ENCODE results near the gene RALGPS1.

RALGPS1 gene

DNA sequence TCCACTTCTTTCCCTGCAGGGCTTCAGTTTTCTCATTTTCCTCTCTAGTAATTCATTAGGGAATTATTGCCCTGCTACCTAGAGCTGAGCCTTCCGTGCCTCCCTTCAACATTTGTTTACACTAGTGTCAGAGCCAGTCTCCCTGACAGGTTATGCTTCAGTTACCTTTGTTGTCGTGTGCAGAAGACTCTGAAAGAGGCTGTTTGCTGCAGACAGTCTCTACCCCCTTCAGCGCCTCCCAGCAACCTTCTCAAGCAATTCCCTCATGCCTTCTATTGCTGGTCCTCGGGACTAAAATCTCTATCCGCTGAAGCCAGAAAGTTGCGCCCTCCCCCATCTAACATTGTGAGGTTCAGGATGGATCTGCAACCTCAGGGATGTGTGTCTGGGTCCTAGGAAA is 12.8 kb downstream of the RALGPS1 start:
- TF ChIP-seq, protein P1, sequence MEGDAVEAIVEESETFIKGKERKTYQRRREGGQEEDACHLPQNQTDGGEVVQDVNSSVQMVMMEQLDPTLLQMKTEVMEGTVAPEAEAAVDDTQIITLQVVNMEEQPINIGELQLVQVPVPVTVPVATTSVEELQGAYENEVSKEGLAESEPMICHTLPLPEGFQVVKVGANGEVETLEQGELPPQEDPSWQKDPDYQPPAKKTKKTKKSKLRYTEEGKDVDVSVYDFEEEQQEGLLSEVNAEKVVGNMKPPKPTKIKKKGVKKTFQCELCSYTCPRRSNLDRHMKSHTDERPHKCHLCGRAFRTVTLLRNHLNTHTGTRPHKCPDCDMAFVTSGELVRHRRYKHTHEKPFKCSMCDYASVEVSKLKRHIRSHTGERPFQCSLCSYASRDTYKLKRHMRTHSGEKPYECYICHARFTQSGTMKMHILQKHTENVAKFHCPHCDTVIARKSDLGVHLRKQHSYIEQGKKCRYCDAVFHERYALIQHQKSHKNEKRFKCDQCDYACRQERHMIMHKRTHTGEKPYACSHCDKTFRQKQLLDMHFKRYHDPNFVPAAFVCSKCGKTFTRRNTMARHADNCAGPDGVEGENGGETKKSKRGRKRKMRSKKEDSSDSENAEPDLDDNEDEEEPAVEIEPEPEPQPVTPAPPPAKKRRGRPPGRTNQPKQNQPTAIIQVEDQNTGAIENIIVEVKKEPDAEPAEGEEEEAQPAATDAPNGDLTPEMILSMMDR (IDR thresholded peaks at IDR 0.05; ENCODE audit: poor library complexity, severe bottlenecking): no peak
- H3K9me3 ChIP-seq (ENCODE audit: severe bottlenecking): no peaks in the 10 kb centered on the region
- no peaks in the 10 kb centered on the region for H3K36me3 ChIP-seq (ENCODE audit: low read depth)
- no peak overlapping the region for H3K4me3 ChIP-seq (ENCODE audit: severe bottlenecking)
- DNase-seq (ENCODE audit: low spot score) (no peak), ATAC-seq (ENCODE audit: low read depth) (no peak)
- H3K4me1 ChIP-seq (ENCODE audit: insufficient read depth, poor library complexity, severe bottlenecking): no peaks in the 10 kb centered on the region
- no peaks in the 10 kb centered on the region for H3K27me3 ChIP-seq (ENCODE audit: insufficient read depth, poor library complexity, severe bottlenecking)
- H3K27ac ChIP-seq (ENCODE audit: poor library complexity, severe bottlenecking): no peak overlapping the region

DNA sequence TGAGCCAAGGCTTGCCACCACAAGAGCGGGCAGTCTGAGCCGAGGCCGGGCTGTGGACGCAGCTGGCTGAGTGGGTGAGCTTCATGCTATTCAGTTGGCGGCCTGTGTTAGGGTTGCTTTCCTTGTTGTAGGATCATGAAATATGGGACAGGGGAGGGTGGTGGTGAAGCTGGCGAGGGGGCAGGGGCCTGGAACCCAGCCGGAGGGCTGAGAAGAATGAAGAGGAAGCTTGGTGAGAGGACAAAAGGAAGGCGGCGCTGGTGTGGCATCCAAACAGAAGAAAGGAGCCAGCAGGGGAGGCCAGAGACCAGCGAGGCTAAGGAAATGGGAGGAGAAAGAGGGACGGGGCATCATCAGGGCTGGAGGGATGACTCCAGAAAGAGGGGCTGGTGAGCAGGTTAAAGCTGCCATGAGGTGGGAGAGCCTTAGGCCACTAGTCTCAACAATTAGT is 18.3 kb downstream of the RALGPS1 start:
- DNase-seq (ENCODE audit: low spot score) (no peak), ATAC-seq (ENCODE audit: low read depth) (no peak)
- H3K36me3 ChIP-seq (ENCODE audit: low read depth): no peaks in the 10 kb centered on the region
- H3K27me3 ChIP-seq (ENCODE audit: insufficient read depth, poor library complexity, severe bottlenecking): no peaks in the 10 kb centered on the region
- H3K4me3 ChIP-seq (ENCODE audit: severe bottlenecking): no peak overlapping the region
- H3K9me3 ChIP-seq (ENCODE audit: severe bottlenecking): no peaks in the 10 kb centered on the region
- no peaks in the 10 kb centered on the region for H3K4me1 ChIP-seq (ENCODE audit: insufficient read depth, poor library complexity, severe bottlenecking)
- TF ChIP-seq, protein P1 (IDR thresholded peaks at IDR 0.05; ENCODE audit: poor library complexity, severe bottlenecking): no peak
- H3K27ac ChIP-seq (ENCODE audit: poor library complexity, severe bottlenecking): no peak overlapping the region

DNA sequence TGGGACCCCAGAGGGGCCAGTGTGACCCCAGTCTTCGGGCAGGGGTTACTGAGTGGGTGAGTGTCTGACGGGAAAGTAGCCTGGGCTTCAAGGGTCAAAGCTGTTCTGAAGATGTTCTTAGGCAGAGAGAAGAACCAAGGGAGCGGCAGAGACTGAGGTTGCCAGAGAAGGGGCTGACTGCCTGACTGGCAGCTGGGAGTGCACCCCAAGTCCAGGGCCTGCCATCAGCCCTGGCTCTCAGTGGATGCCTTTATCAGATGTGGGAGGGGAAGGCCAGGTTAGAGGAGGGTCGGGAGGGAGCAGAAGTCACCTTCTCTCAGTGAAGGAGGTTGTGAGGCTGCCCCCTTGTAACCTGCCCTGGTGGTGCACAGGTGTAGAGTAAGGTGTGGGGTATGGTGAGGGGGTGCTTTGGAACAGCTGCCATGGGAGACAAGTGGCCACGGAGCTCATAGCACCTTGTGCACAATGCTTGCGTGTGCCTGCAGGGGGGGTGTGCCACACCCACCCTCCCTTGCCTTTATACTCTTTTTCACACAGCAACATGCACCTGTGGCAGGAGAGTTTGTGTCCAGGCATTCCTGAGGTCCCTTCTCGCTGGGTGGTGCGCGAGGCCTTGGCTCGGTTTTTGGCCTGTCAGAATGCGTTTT is 18.9 kb downstream of the RALGPS1 start:
- H3K27me3 ChIP-seq (ENCODE audit: insufficient read depth, poor library complexity, severe bottlenecking): no peaks in the 10 kb centered on the region
- H3K9me3 ChIP-seq (ENCODE audit: severe bottlenecking): no peaks in the 10 kb centered on the region
- H3K36me3 ChIP-seq (ENCODE audit: low read depth): no peaks in the 10 kb centered on the region
- no peaks in the 10 kb centered on the region for H3K4me1 ChIP-seq (ENCODE audit: insufficient read depth, poor library complexity, severe bottlenecking)
- TF ChIP-seq, protein P1 (IDR thresholded peaks at IDR 0.05; ENCODE audit: poor library complexity, severe bottlenecking): no peak
- no peak overlapping the region for H3K4me3 ChIP-seq (ENCODE audit: severe bottlenecking)
- DNase-seq (ENCODE audit: low spot score): no peak
- ATAC-seq (ENCODE audit: low read depth): no peak
- H3K27ac ChIP-seq (ENCODE audit: poor library complexity, severe bottlenecking): no peak overlapping the region

DNA sequence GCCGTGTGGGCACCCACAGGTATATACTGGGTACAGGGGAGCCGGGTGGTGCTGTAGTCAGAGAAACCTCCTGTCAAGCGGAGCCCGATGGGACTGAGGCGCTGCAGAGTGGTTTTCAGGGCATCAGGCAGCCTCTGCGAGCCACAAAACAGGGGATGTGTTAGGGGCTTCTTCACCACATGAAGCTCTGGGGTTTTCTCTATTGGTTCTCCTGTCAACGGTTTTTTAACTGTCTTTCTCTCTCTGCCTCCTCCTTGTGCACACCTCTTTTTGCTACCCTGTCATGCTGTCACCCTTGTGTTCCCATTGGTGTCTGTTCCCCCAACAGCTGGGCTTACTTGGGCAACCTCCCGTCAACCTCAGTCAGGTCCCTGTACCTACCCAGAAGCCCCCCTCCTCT is 19.9 kb downstream of the RALGPS1 start:
- Histone ChIP-seq H3K36me3 (ENCODE audit: low read depth) (no peaks in the 10 kb centered on the region), H3K4me1 (ENCODE audit: insufficient read depth, poor library complexity, severe bottlenecking) (no peaks in the 10 kb centered on the region), H3K4me3 (ENCODE audit: severe bottlenecking) (no peak overlapping the region), H3K27ac (ENCODE audit: poor library complexity, severe bottlenecking) (no peak overlapping the region), H3K27me3 (ENCODE audit: insufficient read depth, poor library complexity, severe bottlenecking) (no peaks in the 10 kb centered on the region), H3K9me3 (ENCODE audit: severe bottlenecking) (no peaks in the 10 kb centered on the region)
- TF ChIP-seq, protein P1 (IDR thresholded peaks at IDR 0.05; ENCODE audit: poor library complexity, severe bottlenecking): no peak
- DNase-seq (ENCODE audit: low spot score) (no peak), ATAC-seq (ENCODE audit: low read depth) (no peak)

DNA sequence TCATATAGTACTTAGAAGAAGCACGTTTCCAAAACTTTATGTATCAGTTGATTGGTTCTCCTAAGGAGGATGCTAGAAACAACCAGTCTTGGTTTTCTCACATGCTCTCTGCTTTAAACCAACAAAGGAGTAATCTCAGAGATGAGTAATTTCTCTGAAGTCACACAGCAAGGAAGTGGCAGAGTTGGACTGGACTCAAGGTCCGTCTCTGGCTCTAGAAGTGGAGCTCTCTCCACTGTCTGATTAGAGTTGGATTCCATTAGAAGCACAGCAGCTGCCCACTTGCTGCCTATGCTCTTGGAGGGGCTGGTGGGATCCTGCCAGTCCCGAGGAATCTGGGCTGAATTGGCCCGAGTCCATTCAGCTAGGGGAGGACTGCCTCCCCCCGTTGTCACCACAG is 21.0 kb downstream of the RALGPS1 start:
- DNase-seq (ENCODE audit: low spot score): no peak
- no peak overlapping the region for H3K27ac ChIP-seq (ENCODE audit: poor library complexity, severe bottlenecking)
- H3K4me1 ChIP-seq (ENCODE audit: insufficient read depth, poor library complexity, severe bottlenecking): no peaks in the 10 kb centered on the region
- ATAC-seq (ENCODE audit: low read depth): no peak
- no peak overlapping the region for H3K4me3 ChIP-seq (ENCODE audit: severe bottlenecking)
- TF ChIP-seq, protein P1 (IDR thresholded peaks at IDR 0.05; ENCODE audit: poor library complexity, severe bottlenecking): no peak
- no peaks in the 10 kb centered on the region for H3K9me3 ChIP-seq (ENCODE audit: severe bottlenecking)
- H3K36me3 ChIP-seq (ENCODE audit: low read depth): no peaks in the 10 kb centered on the region
- no peaks in the 10 kb centered on the region for H3K27me3 ChIP-seq (ENCODE audit: insufficient read depth, poor library complexity, severe bottlenecking)
